HepG2 (cell line): ENCODE data around the gene DHRS12. TPM values are rescaled to one million over a fixed set of nuclear protein-coding genes. Genes with fewer than 3 reads are reported as not detected.

ENCODE experiments used
- ATF7-NPFF ChIP-seq: sonication (generic); formaldehyde crosslinking; IDR thresholded peaks from 2 replicates; pipeline ENCODE4 v1.8.1; 2023; ENCODE audit warnings: mild to moderate bottlenecking, low read depth, missing genetic modification reagents, moderate library complexity
- CC2D1A ChIP-seq: sonication (generic); formaldehyde crosslinking; IDR thresholded peaks from 2 replicates; pipeline ENCODE4 v1.8.1; 2023; ENCODE audit warnings: mild to moderate bottlenecking, missing genetic modification reagents
- CREB1 ChIP-seq, 2 experiments: fragments of 450-650 bp in 1 of 2; IDR thresholded peaks; 2 replicates each; pipeline ENCODE4 v1.6.1; 2016 to 2017; ENCODE audit warnings: control low read depth in 1 of 2, mild to moderate bottlenecking in 1 of 2, missing compliant biosample characterization in 1 of 2, missing genetic modification characterization in 1 of 2
- CREBL2 ChIP-seq: sonication (generic); formaldehyde crosslinking; IDR thresholded peaks from 2 replicates; pipeline ENCODE4 v1.8.1; 2023; ENCODE audit warnings: missing genetic modification reagents, mild to moderate bottlenecking, borderline replicate concordance
- FOXP4 ChIP-seq: sonication (generic); formaldehyde crosslinking; IDR thresholded peaks from 2 replicates; pipeline ENCODE4 v1.4.0; 2020; ENCODE audit warnings: missing genetic modification reagents
- HMGXB3 ChIP-seq: sonication (generic); formaldehyde crosslinking; IDR thresholded peaks from 2 replicates; pipeline ENCODE4 v1.4.0; 2020; ENCODE audit warnings: missing genetic modification reagents, borderline replicate concordance
- IKZF1 ChIP-seq: fragments of 450-650 bp; IDR thresholded peaks from 2 replicates; pipeline ENCODE4 v1.7.1; 2016
- TIGD3 ChIP-seq: sonication (generic); formaldehyde crosslinking; IDR thresholded peaks from 2 replicates; pipeline ENCODE4 v1.5.1; 2020; ENCODE audit warnings: mild to moderate bottlenecking, missing genetic modification reagents, borderline replicate concordance
- ZBTB10 ChIP-seq: sonication (generic); formaldehyde crosslinking; IDR thresholded peaks from 2 replicates; pipeline ENCODE4 v1.4.0; 2020; ENCODE audit warnings: missing genetic modification reagents, borderline replicate concordance
- ZNF260 ChIP-seq: sonication (generic); formaldehyde crosslinking; IDR thresholded peaks from 2 replicates; pipeline ENCODE4 v1.4.0; 2020; ENCODE audit warnings: missing genetic modification reagents, low read depth, mild to moderate bottlenecking, borderline replicate concordance
- ZNF296 ChIP-seq: sonication (generic); formaldehyde crosslinking; conservative IDR thresholded peaks from 2 replicates; pipeline ENCODE4 v1.5.0; 2020; ENCODE audit warnings: mild to moderate bottlenecking, missing genetic modification reagents
- ZNF781 ChIP-seq: sonication (generic); formaldehyde crosslinking; IDR thresholded peaks from 2 replicates; pipeline ENCODE4 v1.5.1; 2020; ENCODE audit warnings: borderline replicate concordance, mild to moderate bottlenecking, missing genetic modification reagents; ENCODE audit errors: not compliant biosample characterization
- ZUFSP ChIP-seq: sonication (generic); formaldehyde crosslinking; IDR thresholded peaks from 2 replicates; pipeline ENCODE4 v1.9.0; 2021; ENCODE audit warnings: missing genetic modification reagents, mild to moderate bottlenecking, borderline replicate concordance
- polyA plus RNA-seq, 8 experiments: library from polyadenylated mRNA; depleted of rRNA in 3 of 8; stranded (reverse) in 7 of 8; unstranded in 1 of 8; fragments of >200 nt; fragmentation: Illumina TruSeq in 4 of 8; extraction: Trizol in 4 of 8; gene quantifications; 2 replicates each; pipeline versions ENCODE4 v1.2.1 to v1.2.3, GENCODE V29; 2011 to 2016; ENCODE audit warnings: low read depth in 4 of 8, missing spikeins in 1 of 8, mixed read lengths in 1 of 8; ENCODE audit not compliant: insufficient read depth in 1 of 8
- total RNA-seq, 5 experiments: library from RNA; depleted of rRNA; stranded (reverse); fragments of >200 nt; fragmentation: Illumina TruSeq; extraction: Trizol; gene quantifications; 2 replicates each; pipeline ENCODE4 v1.2.3, GENCODE V29; 2016; ENCODE audit warnings: low read depth in 1 of 5

DHRS12 gene
- total and polyA plus RNA-seq, 2 of the 13 experiments (the other 11 are each of a cell fraction or from before 2014, with no cell fraction given), result 7.2 to 8.4 TPM

- TF ChIP-seq FOXP4 (CRISPR knock-in tag) (no peak), ZNF260 (no peak), CREB1 (IDR thresholded peaks at IDR 0.05) (no peak), CREB1 (CRISPR knock-in tag; IDR thresholded peaks at IDR 0.05) (no peak), HMGXB3 (CRISPR knock-in tag) (no peak), ZBTB10 (no peak), CREBL2 (no peak), ATF7-NPFF (CRISPR knock-in tag) (no peak), TIGD3 (CRISPR knock-in tag) (no peak), ZUFSP (CRISPR knock-in tag) (no peak), CC2D1A (CRISPR knock-in tag) (no peak), ZNF296 (CRISPR knock-in tag) (no peak), ZNF781 (CRISPR knock-in tag) (no peak), IKZF1 (no peak)
Observed at GRCh38 chr13:51781246-51782022, 22.5 kb downstream of the DHRS12 start (continued).
